H9 (cell line): ENCODE data around the gene YDJC. TPM values are rescaled to one million over a fixed set of nuclear protein-coding genes. Genes with fewer than 3 reads are reported as not detected.

ENCODE experiments used
- DNase-seq: peaks from one replicate; pipeline ENCODE4 v3.0.0-alpha.2; 2017
- H2AFZ ChIP-seq: one replicate; pipeline ENCODE4 v1.6.1; 2013; ENCODE audit warnings: mild to moderate bottlenecking, low read length, control low read depth, moderate library complexity
- H2AK5ac ChIP-seq: 2 replicates; pipeline ENCODE4 v1.6.1; 2013; ENCODE audit warnings: low read length, control low read depth, mixed read lengths; ENCODE audit not compliant: insufficient read length
- H2BK120ac ChIP-seq: one replicate; pipeline ENCODE4 v1.6.1; 2013; ENCODE audit warnings: low read depth, mild to moderate bottlenecking, low read length, control low read depth, inconsistent platforms; ENCODE audit not compliant: poor library complexity, severe bottlenecking
- H2BK12ac ChIP-seq: 2 replicates; pipeline ENCODE4 v1.6.1; 2013; ENCODE audit warnings: low read length, control low read depth, mixed read lengths, low read depth; ENCODE audit not compliant: insufficient read length
- H2BK15ac ChIP-seq: 2 replicates; pipeline ENCODE4 v1.6.1; 2013; ENCODE audit warnings: low read depth, low read length, control low read depth
- H2BK20ac ChIP-seq: one replicate; pipeline ENCODE4 v1.6.1; 2013; ENCODE audit warnings: low read depth, mild to moderate bottlenecking, low read length, control low read depth, inconsistent platforms; ENCODE audit not compliant: poor library complexity, severe bottlenecking
- H2BK5ac ChIP-seq: 2 replicates; pipeline ENCODE4 v1.6.1; 2013; ENCODE audit warnings: low read length, control low read depth, mixed read lengths; ENCODE audit not compliant: insufficient read length
- H3K14ac ChIP-seq: 2 replicates; pipeline ENCODE4 v1.6.1; 2013; ENCODE audit warnings: low read length, control low read depth; ENCODE audit not compliant: insufficient read depth
- H3K18ac ChIP-seq: 2 replicates; pipeline ENCODE4 v1.6.1; 2013; ENCODE audit warnings: low read depth, mild to moderate bottlenecking, mixed read lengths, low read length, control low read depth; ENCODE audit not compliant: insufficient read length
- H3K23ac ChIP-seq: 2 replicates; pipeline ENCODE4 v1.6.1; 2013; ENCODE audit warnings: low read length, control low read depth, mixed read lengths, low read depth; ENCODE audit not compliant: insufficient read length
- H3K23me2 ChIP-seq: 2 replicates; pipeline ENCODE4 v1.6.1; 2013; ENCODE audit warnings: low read depth, mild to moderate bottlenecking, mixed read lengths, low read length, control low read depth; ENCODE audit not compliant: insufficient read length, poor library complexity, severe bottlenecking
- H3K27ac ChIP-seq: 2 replicates; pipeline ENCODE4 v1.5.1; 2013; ENCODE audit warnings: low read length, control low read depth, mixed read lengths, low read depth; ENCODE audit not compliant: insufficient read length
- H3K27me3 ChIP-seq: 2 replicates; pipeline ENCODE4 v1.6.1; 2013; ENCODE audit warnings: low read length, control low read depth, inconsistent platforms; ENCODE audit not compliant: insufficient read depth
- H3K4ac ChIP-seq: 2 replicates; pipeline ENCODE4 v1.6.1; 2013; ENCODE audit warnings: low read depth, mild to moderate bottlenecking, control low read depth, inconsistent platforms, low read length, moderate library complexity
- H3K4me1 ChIP-seq: 2 replicates; pipeline ENCODE4 v1.6.1; 2013; ENCODE audit warnings: low read length, control low read depth, inconsistent platforms; ENCODE audit not compliant: insufficient read depth
- H3K4me2 ChIP-seq: 2 replicates; pipeline ENCODE4 v1.6.1; 2013; ENCODE audit warnings: low read length, control low read depth, mixed read lengths; ENCODE audit not compliant: insufficient read length, insufficient read depth
- H3K56ac ChIP-seq: 2 replicates; pipeline ENCODE4 v1.6.1; 2013; ENCODE audit warnings: low read depth, mild to moderate bottlenecking, mixed read lengths, low read length, control low read depth; ENCODE audit not compliant: insufficient read length
- H3K79me1 ChIP-seq: 2 replicates; pipeline ENCODE4 v1.6.1; 2013; ENCODE audit warnings: low read depth, mild to moderate bottlenecking, moderate library complexity, low read length, control low read depth, inconsistent platforms; ENCODE audit not compliant: insufficient read depth, poor library complexity, severe bottlenecking
- H3K79me2 ChIP-seq: 2 replicates; pipeline ENCODE4 v1.6.1; 2013; ENCODE audit warnings: low read length, control low read depth, inconsistent platforms; ENCODE audit not compliant: insufficient read depth
- H3K9ac ChIP-seq: 2 replicates; pipeline ENCODE4 v1.6.1; 2013; ENCODE audit warnings: low read length, control low read depth, mixed read lengths; ENCODE audit not compliant: insufficient read length; ENCODE audit errors: extremely low read depth
- H3K9me3 ChIP-seq: one replicate; pipeline ENCODE4 v1.6.1; 2013; ENCODE audit warnings: low read depth, low read length, inconsistent platforms; ENCODE audit not compliant: control insufficient read depth
- H3T11ph ChIP-seq: one replicate; pipeline ENCODE4 v1.6.1; 2013; ENCODE audit warnings: mild to moderate bottlenecking, low read length, control low read depth, inconsistent platforms
- H4K20me1 ChIP-seq: one replicate; pipeline ENCODE4 v1.6.1; 2013; ENCODE audit not compliant: control insufficient read depth, insufficient read length, insufficient read depth
- H4K5ac ChIP-seq: 2 replicates; pipeline ENCODE4 v1.6.1; 2013; ENCODE audit warnings: low read depth, mild to moderate bottlenecking, mixed read lengths, low read length, control low read depth; ENCODE audit not compliant: insufficient read length
- H4K8ac ChIP-seq: replicated peaks from 2 replicates; pipeline ENCODE4 v1.6.1; 2013; ENCODE audit warnings: low read length, control low read depth, mixed read lengths, low read depth; ENCODE audit not compliant: insufficient read length
- H4K91ac ChIP-seq: 2 replicates; pipeline ENCODE4 v1.6.1; 2013; ENCODE audit warnings: low read depth, mild to moderate bottlenecking, moderate library complexity, mixed read lengths, low read length, control low read depth; ENCODE audit not compliant: insufficient read length
- H3K27ac Mint-ChIP-seq, 3 experiments: 2 replicates in 2 of 3; 3 replicates in 1 of 3; pipeline ENCODE4 v1.8.0; 2020 to 2021; ENCODE audit warnings: mixed read lengths in 3 of 3, mild to moderate bottlenecking in 1 of 3, moderate library complexity in 1 of 3
- H3K27me3 Mint-ChIP-seq: 2 replicates; pipeline ENCODE4 v1.8.0; 2021; ENCODE audit warnings: low read depth, mild to moderate bottlenecking, moderate library complexity, mixed read lengths
- H3K36me3 Mint-ChIP-seq, 3 experiments: 2 replicates in 2 of 3; 3 replicates in 1 of 3; pipeline ENCODE4 v1.8.0; 2020 to 2021; ENCODE audit warnings: low read depth in 3 of 3, mixed read lengths in 3 of 3; ENCODE audit not compliant: insufficient read depth in 1 of 3
- H3K4me1 Mint-ChIP-seq, 2 experiments: 2 replicates each; pipeline ENCODE4 v1.8.0; 2020; ENCODE audit warnings: mixed read lengths in 2 of 2
- H3K4me3 Mint-ChIP-seq, 2 experiments: 2 replicates in 1 of 2; 3 replicates in 1 of 2; pipeline ENCODE4 v1.8.0; 2020 to 2021; ENCODE audit warnings: mild to moderate bottlenecking in 2 of 2, mixed read lengths in 2 of 2, moderate library complexity in 1 of 2
- H3K9me3 Mint-ChIP-seq, 2 experiments: 2 replicates in 1 of 2; 3 replicates in 1 of 2; pipeline ENCODE4 v1.8.0; 2020; ENCODE audit warnings: mild to moderate bottlenecking in 2 of 2, mixed read lengths in 2 of 2, moderate library complexity in 1 of 2
- CTCF ChIP-seq: fragments of 200-600 bp; sonication (generic); conservative IDR thresholded peaks from 3 replicates; pipeline ENCODE4 v1.8.0; 2021; ENCODE audit warnings: antibody characterized with exemption, mild to moderate bottlenecking
- WGBS: extraction: QIAGEN DNeasy Blood & Tissue Kit; methylation state at CpG from one replicate; pipeline ENCODE4 v1.1.7; 2013; ENCODE audit warnings: missing lambda C conversion rate, low lambda C conversion rate, mixed read lengths; ENCODE audit not compliant: insufficient read length; ENCODE audit errors: extremely low coverage; 5-methylcytosine and 5-hydroxymethylcytosine counted together
- total RNA-seq: library from RNA; stranded (reverse); gene quantifications from 2 replicates; pipeline ENCODE4 v1.2.1, GENCODE V29; 2021

Gene YDJC
- total RNA-seq, 1 experiment from 2014 or later = 30.2 TPM

GRCh38 chr22:21641789-21642583 is 12.2 kb upstream of the YDJC start, which contains the start of gene SDF2L1:
Gene SDF2L1 (plus strand): TSS chr22:21642302. CDS start chr22:21642337, 35 bp downstream.
- H3K9ac ChIP-seq = peak within 1 kb of the TSS; percentile 51

More at GRCh38 chr22:21641789-21642583, 12.2 kb upstream of the YDJC start, which contains the start of gene SDF2L1:
- no CpG with 5 or more reads among the region's 76 CpGs for WGBS
- Histone ChIP-seq H3T11ph (no peak within 1 kb of the TSS), H2AFZ (no peak within 1 kb of the TSS), H3K9me3 (no peaks in the 10 kb centered on the region), H2BK15ac (no peak within 1 kb of the TSS), H4K5ac (no peak within 1 kb of the TSS), H3K79me2 (no peaks in the 10 kb centered on the region), H3K27ac (no peak within 1 kb of the TSS), H2BK20ac (no peak within 1 kb of the TSS), H2AK5ac (no peak within 1 kb of the TSS), H3K79me1 (no peaks in the 10 kb centered on the region), H3K23ac (no peak within 1 kb of the TSS), H4K20me1 (no peaks in the 10 kb centered on the region), H3K27me3 (no peaks in the 10 kb centered on the region; the same call in 1 of the 2 replicates), H4K91ac (no peak within 1 kb of the TSS), H3K4me1 (peaks cover 2% of the 10 kb centered on the region; the same call in 1 of the 2 replicates), H3K4me2 (peak within 1 kb of the TSS; percentile 57), H3K4ac (no peak within 1 kb of the TSS), H3K56ac (no peak within 1 kb of the TSS), H4K8ac (no peak within 1 kb of the TSS), H3K14ac (0 out of 2 replicates have a peak within 1 kb of the TSS, but pooled peaks have one; percentile 21), H2BK5ac (no peak within 1 kb of the TSS), H3K23me2 (peaks cover 7% of the 10 kb centered on the region), H2BK120ac (no peak within 1 kb of the TSS), H2BK12ac (no peak within 1 kb of the TSS), H3K18ac (peak within 1 kb of the TSS; percentile 9)
- no peaks in the 10 kb centered on the region for H3K9me3 Mint-ChIP-seq
- H3K4me1 Mint-ChIP-seq = peaks cover 14 to 17% of the 10 kb centered on the region in 2 experiments
- no peak for TF ChIP-seq CTCF
- DNase-seq = peak; percentile 99
- H3K4me3 Mint-ChIP-seq = peak within 1 kb of the TSS; percentile 78 to 89
- peaks cover 10 to 25% (median 17%) of the 10 kb centered on the region in 3 experiments; a peak in 6 of 7 replicates for H3K36me3 Mint-ChIP-seq
- H3K27me3 Mint-ChIP-seq = peaks cover 13% of the 10 kb centered on the region
- peak within 1 kb of the TSS in 1 of 3 experiments; percentile 50; a peak in 2 of 7 replicates for H3K27ac Mint-ChIP-seq
